ENCODE data around the gene ADSL.

ADSL gene

GRCh38 chr22:40328546-40329456 is 17.5 kb upstream of the ADSL start:
- FAIRE-seq = no peak
- TF ChIP-seq CTCF (IDR thresholded peaks at IDR 0.05; ENCODE audit: insufficient read depth, missing control alignments) = no peak
- no peak for DNase-seq (ENCODE audit: insufficient read length, low spot score)

GRCh38 chr22:40329466-40329865 is 16.8 kb upstream of the ADSL start:
- TF ChIP-seq CTCF (IDR thresholded peaks at IDR 0.05; ENCODE audit: insufficient read depth, missing control alignments) = no peak
- FAIRE-seq (no peak), DNase-seq (ENCODE audit: insufficient read length, low spot score) (no peak)

GRCh38 chr22:40330086-40330485 is 16.2 kb upstream of the ADSL start:
- DNase-seq (ENCODE audit: insufficient read length, low spot score) (no peak), FAIRE-seq (no peak)
- no peak for TF ChIP-seq CTCF (IDR thresholded peaks at IDR 0.05; ENCODE audit: insufficient read depth, missing control alignments)

GRCh38 chr22:40330615-40331014 is 15.7 kb upstream of the ADSL start:
- FAIRE-seq = no peak
- DNase-seq (ENCODE audit: insufficient read length, low spot score) = no peak
- no peak for TF ChIP-seq CTCF (IDR thresholded peaks at IDR 0.05; ENCODE audit: insufficient read depth, missing control alignments)

- DNase-seq (ENCODE audit: insufficient read length, low spot score) (no peak), FAIRE-seq (no peak)
- no peak for TF ChIP-seq CTCF (IDR thresholded peaks at IDR 0.05; ENCODE audit: insufficient read depth, missing control alignments)
Measured at GRCh38 chr22:40331706-40332105, 14.6 kb upstream of the ADSL start.

GRCh38 chr22:40332319-40332781 is 13.9 kb upstream of the ADSL start:
- no peak for DNase-seq (ENCODE audit: insufficient read length, low spot score)
- TF ChIP-seq CTCF (IDR thresholded peaks at IDR 0.05; ENCODE audit: insufficient read depth, missing control alignments) = no peak
- FAIRE-seq = no peak

- DNase-seq (ENCODE audit: insufficient read length, low spot score) (no peak), FAIRE-seq (no peak)
- TF ChIP-seq CTCF (IDR thresholded peaks at IDR 0.05; ENCODE audit: insufficient read depth, missing control alignments) = no peak
Measured at GRCh38 chr22:40334060-40334459, 12.2 kb upstream of the ADSL start.

Measured in D721Med (cell line).